WI38 (cell line): ENCODE results near the gene TRIM69.

Experiments
- H3K4me3 ChIP-seq: 2 replicates; pipeline ENCODE4 v1.5.1; 2011; ENCODE audit warnings: low read depth, mild to moderate bottlenecking, control low read depth, low read length
- CTCF ChIP-seq: IDR thresholded peaks from 2 replicates; pipeline ENCODE4 v1.5.1; 2012; ENCODE audit warnings: low read depth, mild to moderate bottlenecking, control low read depth, low read length

TRIM69 gene

GRCh38 chr15:44790656-44791055 is 54.3 kb downstream of the TRIM69 start:
- TF ChIP-seq CTCF, result no peak
- H3K4me3 ChIP-seq, result no peak overlapping the region

GRCh38 chr15:44792715-44793114 is 56.4 kb downstream of the TRIM69 start:
- H3K4me3 ChIP-seq, result no peak overlapping the region
- no peak for TF ChIP-seq CTCF

GRCh38 chr15:44794072-44794471 is 57.7 kb downstream of the TRIM69 start:
- H3K4me3 ChIP-seq, result no peak overlapping the region
- no peak for TF ChIP-seq CTCF

- H3K4me3 ChIP-seq, result no peak overlapping the region
- TF ChIP-seq CTCF, result no peak
These were observed 60.2 kb downstream of the TRIM69 start for GRCh38 chr15:44796508-44796907.

GRCh38 chr15:44798826-44799225 is 62.5 kb downstream of the TRIM69 start:
- no peak for TF ChIP-seq CTCF
- H3K4me3 ChIP-seq, result no peak overlapping the region

GRCh38 chr15:44801364-44801763 is 65.0 kb downstream of the TRIM69 start:
- H3K4me3 ChIP-seq, result no peak overlapping the region
- TF ChIP-seq CTCF, result no peak

- no peak overlapping the region for H3K4me3 ChIP-seq
- no peak for TF ChIP-seq CTCF
These were observed 65.5 kb downstream of the TRIM69 start for GRCh38 chr15:44801797-44802196.
